NCI-H1105 (cell line): ENCODE data around the gene USP48.

Experiments
- DNase-seq: peaks from one replicate; lab custom pipeline; 2025; lab: John Stamatoyannopoulos, UW

The USP48 gene

GRCh38 chr1:21741206-21741605 is 41.7 kb downstream of the USP48 start:
- DNase-seq, result no peak

DNA sequence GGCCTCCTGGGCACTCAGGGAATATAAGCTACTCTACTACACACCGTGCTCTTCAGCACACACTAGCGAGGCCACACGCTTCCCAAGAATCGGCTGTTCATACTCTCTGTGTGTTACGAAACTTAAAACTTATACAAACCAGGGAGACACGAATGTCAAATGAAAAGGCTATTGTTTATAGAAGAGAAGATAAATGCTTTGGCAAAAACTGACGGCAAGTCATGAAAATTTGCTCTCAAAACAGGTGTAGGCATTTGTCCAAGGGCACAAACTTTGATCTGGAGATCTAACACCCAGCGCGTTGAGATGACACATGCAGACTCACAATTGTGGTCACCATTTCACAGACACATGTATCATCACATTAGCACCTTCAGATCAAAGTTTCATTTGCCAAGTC is 46.1 kb downstream of the USP48 start:
- no peak for DNase-seq

- DNase-seq, result no peak
These were observed 46.9 kb downstream of the USP48 start for GRCh38 chr1:21736011-21736410.

- no peak for DNase-seq
These were observed 48.4 kb downstream of the USP48 start for GRCh38 chr1:21734526-21734925.

DNA sequence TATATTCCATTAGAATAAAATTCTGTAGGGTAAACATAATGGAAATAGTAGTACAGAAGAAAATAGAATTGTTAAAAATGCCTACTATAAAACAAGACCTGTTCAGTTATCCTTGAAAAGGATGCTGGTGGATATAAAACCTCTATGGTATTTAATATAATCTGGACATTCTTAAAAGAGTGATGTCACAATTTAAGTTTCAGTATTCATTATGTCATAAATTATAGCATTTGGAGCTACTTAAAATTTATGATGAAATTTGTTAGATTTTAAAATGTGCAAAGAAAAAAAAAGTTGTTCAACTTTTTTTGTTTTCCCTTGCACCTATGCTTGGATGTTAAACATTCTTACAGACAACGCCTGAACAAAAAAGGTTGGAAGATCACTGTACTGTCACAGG is 50.3 kb downstream of the USP48 start:
- no peak for DNase-seq

- DNase-seq, result no peak
These were observed 57.1 kb downstream of the USP48 start for GRCh38 chr1:21725748-21726392.

DNA sequence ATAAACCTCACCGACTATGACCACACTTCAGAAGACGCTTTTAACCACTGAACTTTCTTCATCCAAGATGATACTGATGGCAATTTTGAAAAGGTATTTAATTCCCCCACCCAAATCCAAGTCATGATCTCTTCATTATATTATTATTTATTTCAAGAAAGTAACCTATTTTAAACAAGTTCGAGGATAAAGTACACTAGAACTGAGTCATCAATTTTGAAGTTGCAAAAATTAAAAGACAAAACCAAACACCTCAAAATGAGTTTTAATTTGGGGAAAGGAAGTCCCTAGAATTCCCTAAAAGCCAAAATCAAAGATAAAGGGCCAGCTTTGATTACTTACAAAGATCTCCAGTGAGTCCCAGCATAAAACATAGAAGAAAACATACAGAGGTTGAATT is 58.4 kb downstream of the USP48 start:
- no peak for DNase-seq

DNA sequence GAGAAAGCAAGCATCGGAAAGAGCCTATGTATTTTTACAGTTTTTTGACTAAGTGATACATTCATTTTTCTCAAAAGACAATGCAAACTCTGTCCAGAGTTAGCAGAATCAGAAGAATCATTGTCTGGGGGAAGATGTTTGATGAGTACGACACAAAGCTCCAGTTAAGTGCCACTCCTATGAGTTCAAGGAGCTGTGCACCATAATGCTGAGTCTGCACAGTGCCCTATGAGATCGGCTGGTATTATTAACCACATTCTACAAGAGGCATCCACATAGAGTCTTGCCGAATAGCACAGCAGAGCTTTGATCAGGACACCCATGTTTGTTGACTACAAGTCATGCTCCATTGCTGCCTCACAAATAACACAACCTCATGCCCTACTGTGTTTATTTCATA is 58.9 kb downstream of the USP48 start:
- DNase-seq, result no peak

- no peak for DNase-seq
These were observed 61.5 kb downstream of the USP48 start for GRCh38 chr1:21721295-21721985.

- no peak for DNase-seq
These were observed 66.8 kb downstream of the USP48 start for GRCh38 chr1:21716169-21716568.

DNA sequence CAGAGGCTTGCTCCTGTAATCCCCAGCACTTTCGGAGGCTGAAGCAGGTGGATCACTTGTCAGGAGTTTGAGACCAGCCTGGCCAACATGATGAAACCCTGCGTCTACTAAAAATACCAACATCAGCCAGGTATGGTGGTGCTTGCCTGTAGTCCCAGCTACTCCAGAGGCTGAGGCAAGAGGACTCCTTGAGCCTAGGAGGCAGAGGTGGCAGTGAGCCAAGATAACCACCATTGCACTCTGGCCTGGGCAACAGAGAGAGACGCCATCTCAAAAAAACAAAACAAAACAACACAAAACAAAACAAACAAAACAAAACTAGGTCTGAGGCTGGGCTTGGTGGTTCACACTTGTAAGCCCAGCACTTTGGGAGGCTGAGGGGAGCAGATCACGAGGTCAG is 75.1 kb downstream of the USP48 start:
- DNase-seq, result no peak

DNA sequence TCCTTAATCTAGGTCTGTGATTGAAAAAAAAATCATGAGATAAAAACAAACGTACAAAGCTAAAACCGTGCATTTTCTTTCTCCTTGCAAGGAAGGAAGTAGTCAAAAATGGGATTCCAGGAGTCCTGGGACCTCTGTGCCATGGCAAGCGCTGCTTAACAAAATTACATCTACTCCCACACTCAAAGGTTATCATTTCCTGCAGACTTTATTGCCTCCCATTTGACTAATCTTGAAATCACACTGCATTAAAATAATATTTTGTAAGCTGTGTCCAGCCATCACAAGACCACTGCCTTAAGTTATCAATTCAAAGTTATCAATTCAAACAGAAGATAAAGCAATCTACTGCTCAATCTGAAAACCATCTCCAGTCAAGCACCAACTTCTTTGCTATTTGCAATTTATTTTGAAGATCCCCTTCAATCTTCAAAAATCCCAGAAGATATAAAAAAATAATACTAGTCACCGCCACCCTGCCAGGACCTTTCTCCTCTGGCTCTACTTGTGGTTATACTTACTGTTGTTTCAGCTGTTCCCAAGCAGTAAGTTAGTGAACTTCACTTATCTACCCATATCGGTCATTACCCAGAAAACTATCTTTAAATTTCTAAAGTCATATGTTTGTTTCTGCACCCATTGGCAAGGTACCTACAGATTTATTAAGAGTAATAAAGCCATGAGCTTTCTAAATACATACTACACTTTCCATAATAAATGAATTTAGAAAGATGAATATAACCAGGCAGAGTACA is 75.7 kb downstream of the USP48 start:
- no peak for DNase-seq

DNA sequence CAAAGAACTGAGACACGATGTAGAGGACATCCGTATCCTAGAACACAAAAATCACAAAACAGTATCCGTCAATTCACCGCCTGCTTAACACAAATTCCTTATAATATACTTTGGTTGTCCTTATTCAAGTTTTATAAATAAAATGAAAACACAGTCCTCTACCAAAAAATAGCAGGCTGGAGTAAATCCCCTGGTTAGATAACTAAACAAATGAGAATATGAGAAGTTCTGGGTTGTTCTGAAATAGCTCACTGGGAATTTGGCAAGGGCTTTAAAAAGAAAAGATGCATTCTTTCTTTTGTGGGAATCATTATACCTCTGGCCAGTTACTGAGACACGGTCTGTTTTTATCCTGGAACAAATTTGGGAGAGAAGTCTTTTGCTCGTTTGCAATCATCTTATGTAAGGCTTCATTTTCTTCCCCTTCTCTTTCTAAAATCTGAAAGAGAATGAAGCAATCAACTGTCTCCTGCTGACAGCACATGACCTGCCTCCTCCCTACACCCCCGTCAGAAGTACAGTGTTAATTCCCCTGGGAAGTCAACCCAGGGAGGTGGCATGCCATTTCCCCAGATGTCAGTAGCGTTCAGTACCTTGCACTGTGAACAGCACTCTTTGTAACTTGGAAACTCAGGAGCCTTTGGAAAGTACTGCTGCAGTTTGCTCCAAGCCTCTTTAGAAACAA is 76.7 kb downstream of the USP48 start:
- no peak for DNase-seq

DNA sequence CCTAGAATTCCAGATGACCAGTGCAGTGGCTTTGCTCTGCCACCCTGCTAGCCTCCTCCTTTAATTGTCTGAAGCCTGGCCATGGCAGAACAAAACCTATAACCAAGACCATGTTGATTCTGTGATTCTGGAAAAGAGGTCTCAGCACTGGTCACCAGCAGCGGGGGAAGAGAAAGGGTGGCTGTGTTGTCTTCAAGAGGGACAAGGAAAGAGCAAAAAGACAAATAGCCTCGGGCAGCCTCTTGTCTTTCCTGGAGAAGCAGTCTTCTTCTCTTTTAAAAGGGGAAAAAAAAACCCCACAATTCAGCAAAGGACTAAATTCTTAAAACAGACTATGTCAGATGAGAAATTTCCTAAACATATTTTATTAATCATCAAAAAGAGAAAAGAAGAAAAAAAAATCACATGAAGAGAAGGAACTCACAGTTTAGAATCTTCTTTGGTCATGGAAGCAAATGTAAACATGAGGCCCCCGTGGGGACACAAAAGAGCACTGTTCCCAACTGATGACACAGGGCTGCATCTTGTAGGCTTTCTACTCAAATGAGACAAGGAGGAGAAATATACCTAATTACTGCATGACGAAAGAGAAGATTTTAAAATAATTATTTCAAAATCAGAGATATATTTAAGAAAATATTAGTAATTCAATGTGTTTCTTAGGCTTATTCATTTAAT is 77.5 kb downstream of the USP48 start:
- no peak for DNase-seq

DNA sequence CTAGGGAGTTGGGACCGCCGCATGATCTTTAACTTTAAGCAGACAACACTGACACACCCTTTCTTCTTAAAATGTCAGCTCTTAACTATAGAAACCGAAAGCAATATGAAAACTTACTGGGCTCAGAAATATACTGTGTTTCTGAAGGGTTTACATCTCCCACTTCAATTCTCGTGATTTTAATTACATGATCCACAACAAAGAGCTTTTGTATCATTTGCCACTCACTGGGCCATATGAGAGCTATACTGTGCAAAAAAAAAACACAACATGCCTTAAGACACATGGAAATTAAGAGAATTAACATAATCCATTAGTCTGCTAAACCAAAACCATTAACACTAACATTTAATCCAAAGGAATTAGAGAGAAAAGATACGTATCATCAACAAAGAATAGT is 78.8 kb downstream of the USP48 start:
- no peak for DNase-seq

DNA sequence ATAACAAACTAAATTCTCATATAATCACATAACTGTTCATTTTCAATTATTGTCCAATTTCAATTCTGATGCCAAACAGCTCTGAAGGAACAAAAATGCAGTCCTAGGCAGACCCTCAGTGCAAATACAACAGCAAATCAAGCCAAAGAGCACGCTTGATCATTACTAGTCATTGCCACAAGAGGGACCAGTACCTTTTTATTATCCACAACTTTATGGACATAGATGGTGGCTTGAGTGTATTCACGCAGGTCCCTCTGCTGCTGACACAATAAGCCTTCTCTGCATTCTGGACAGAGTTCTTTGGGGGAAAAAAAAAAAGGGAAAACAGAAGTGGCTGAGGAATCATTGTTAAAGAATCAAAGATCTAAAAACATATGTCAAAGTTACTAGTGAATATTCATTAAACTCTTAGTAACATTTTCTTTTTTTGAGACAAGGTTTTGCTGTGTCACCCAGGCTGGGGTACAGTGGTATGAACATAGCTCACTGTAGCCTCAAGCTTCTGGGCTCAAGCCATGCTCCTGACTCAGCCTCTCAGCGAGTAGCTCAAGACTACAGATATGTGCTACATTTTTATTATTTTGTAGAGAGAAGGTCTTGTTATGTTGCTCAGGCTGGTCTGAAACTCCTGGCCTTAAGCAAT is 79.5 kb downstream of the USP48 start:
- DNase-seq, result peak; percentile 26

GRCh38 chr1:21702780-21703179 is 80.2 kb downstream of the USP48 start:
- DNase-seq, result no peak

DNA sequence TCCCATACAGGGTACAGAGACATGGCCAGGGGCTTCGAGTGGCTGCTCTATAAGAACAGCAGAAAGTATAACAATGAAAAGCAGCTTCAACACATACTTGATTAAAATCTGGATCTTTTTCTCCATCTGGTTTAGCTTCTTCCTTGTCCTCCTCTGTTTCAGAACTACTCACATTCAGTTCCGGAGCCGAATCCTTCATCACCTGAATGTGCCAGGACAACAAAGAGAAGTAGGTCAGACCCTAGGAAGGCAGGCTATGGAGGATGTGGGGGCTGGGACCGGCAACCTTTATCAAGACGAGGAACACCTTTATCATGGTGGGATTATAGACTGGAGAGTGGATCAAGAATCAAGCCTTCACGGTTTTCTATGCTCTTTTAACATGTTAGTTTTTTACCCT is 81.5 kb downstream of the USP48 start:
- DNase-seq, result no peak

GRCh38 chr1:21700094-21700493 is 82.9 kb downstream of the USP48 start:
- no peak for DNase-seq

- DNase-seq, result no peak
These were observed 86.0 kb downstream of the USP48 start for GRCh38 chr1:21696931-21697330.

- no peak for DNase-seq
These were observed 89.2 kb downstream of the USP48 start for GRCh38 chr1:21693732-21694131.

GRCh38 chr1:21691739-21692138 is 91.2 kb downstream of the USP48 start:
- DNase-seq, result no peak
